Left renal pelvis (tissue), 4 donors: Measurements from ENCODE around the gene SCFD2. TPM values are rescaled to one million over a fixed set of nuclear protein-coding genes. Genes with fewer than 3 reads are reported as not detected.

ENCODE experiments used
- DNase-seq, 4 donors: peaks; one replicate each; pipeline ENCODE4 v3.0.0-alpha.2; 2013; ENCODE audit warnings: low read depth in 4 of 4, low spot score in 3 of 4
- polyA plus RNA-seq, 4 donors: library from polyadenylated mRNA; unstranded; fragments of 120-200 nt; gene quantifications; one replicate each; pipeline ENCODE4 v1.2.1, GENCODE V29; 2013; ENCODE audit not compliant: insufficient read length in 4 of 4

SCFD2 gene
- polyA plus RNA-seq, 4 donors, result 12.7 to 14.2 (median 13.5) TPM

DNA sequence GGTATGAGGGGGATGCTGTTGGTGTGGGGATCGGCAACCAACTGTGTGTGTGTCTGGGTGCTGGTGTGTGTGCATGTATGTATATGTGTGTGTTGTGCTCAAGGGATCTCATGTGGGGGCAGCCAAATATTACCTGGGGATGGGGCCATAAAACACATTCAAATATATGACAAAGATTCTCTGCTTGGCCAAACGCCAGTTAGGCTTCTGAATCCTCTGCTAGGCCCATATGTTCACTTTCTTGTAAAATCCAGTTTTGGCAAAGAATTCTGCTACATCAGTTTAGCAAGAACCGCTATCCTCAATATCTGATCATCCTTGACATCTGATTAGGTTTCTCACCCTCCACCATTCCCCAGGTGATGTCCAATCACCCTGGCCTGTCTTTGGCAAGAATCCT is 397.2 kb downstream of the SCFD2 start:
- no peak for DNase-seq

DNA sequence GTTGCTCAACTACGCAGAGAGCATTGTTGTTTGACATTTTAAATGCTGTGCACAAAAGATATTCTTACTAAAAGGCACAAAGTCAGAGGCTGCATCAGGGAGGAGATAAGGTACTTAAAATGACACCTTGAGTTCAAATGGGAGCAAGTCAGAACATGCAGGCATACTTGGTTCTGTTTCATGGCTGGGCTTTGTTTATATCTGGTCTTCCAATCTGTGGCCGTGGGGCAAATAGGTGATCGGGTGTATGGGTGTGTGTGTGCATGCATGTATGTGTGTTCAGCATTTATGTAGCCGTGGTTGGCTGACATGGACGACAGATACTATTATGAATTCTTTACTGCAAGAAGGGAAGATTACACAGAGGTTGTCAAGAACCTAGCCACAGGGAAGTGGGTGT is 397.6 kb downstream of the SCFD2 start:
- DNase-seq, result no peak

DNA sequence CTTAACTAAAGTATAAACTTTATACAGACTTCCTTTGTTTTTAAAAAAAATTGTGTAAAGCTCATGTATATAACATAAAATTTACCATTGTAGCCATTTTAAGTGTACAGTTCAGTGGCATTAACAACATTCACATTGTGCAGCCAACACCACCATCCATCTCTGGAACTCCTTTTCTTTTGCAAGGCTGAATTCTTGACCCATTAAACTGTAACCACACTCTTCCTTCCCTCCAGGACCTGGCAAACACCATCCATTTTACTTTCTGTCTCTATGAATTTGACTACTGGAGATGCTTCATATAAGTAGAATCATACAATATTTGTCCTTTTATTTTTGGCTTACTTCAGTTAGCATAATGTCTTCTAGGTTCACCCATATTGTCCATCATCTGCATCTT is 399.1 kb downstream of the SCFD2 start:
- no peak for DNase-seq

DNA sequence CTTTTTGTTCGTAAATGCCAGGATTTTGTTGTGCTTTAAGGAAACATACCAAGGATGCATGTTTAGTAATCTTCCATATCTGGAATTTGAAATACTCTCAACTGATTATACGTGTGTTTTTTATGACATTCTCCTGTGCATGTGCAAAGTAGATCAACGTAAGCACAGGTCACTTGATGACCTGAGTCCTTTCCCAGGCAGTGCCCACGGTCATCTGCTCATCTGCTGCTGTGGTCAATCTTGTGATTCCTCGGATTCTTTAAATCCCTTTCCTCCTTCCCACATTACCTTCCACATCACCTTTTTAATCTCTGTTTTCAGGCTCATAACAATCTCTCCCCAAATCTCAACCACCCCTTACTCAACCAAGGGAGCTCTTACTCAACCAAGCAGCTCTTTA is 399.7 kb downstream of the SCFD2 start:
- DNase-seq, result no peak

DNA sequence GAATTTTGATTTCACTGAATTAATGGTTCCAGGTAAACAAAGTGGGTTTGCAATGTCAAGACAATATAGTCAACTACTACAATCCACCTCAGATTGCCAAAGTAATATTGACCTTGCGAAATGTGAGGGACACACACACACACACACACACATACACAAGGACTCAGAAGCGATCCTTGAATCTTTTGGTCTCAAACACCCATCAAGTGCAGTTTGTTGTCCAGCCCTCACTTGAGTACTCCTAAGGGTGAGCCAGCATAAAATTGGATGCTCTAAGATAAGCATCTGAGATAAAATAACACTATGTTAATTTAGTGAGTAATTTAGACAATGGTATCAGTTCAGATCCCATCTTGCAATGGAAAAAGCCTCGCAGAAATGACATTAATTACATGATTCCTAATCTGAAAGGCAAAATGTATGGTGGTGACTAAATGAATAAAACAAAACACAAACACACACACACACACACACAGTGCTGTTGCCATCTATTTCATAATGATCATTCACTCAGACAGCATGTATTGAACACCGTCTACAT is 401.2 kb downstream of the SCFD2 start:
- no peak for DNase-seq

DNA sequence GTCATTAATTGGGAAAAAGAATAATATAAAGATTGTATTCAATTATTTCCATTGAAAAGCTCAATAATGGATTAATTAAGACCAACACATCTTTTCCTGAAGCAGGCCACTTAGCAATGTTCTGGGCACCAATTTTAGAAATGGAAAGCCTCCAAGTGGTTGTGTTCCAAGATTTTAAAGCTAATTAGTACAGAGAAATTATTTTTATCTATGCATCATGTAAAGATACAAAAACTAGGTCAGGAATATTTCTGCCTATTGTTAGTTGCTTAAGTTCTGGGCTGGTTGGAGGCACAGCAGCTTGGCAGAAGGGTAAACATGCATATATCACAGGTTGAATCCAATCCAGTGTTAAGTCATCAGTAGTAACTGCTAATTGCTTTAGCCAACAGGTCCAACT is 401.9 kb downstream of the SCFD2 start:
- no peak for DNase-seq

DNA sequence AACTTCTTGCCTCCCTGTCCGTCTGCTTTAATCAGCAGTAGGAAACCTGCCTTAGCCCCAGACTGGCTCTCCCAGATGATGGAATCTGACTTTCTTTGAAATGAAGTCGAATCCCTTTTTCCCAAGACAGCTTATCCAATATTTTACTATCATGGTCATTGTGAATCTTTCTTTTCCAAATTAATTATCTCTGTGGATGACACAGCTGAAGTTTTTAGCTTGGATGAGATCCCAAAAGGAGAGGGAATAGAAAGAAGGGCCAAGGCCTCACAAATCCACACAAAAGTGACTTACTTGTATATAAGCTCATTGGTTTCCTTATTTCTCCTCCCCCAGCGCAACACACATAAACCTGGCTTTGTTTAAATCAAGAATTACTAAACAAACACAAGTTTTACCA is 403.1 kb downstream of the SCFD2 start:
- DNase-seq, result no peak

DNA sequence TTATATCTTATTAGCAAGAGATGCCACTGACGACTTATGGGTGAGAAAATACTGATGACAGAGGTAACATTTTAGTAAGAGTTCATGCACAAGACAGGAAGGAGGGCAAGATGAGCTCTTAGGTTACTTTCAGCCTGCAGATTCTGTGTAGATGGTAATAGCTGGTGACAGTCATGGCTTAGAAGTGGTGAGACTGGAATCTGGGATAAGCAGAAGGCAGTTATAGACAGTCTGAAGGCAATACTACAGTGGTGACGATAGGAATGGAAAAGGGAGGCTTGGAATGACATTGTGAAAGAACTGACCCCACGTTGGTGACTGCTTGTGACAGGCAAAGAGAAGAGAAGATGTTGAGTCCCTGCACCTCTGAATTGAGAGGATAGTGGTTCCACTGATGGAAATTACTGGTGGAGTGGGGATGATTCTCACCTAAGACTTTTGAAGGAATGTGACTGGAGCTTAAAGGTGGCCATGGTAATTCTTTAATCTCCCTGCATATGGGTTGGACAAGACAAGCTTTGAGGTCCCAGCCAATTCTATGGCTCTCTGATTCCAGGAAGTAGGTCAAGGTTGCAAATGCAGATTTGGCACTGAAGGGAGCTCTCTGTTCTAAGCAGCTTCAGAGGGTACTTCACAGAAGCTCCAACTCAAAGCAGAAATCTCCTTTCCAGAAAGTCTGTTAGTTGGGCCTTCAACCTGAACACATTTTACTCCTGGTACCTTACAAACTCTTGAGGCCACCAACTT is 404.0 kb downstream of the SCFD2 start:
- no peak for DNase-seq

DNA sequence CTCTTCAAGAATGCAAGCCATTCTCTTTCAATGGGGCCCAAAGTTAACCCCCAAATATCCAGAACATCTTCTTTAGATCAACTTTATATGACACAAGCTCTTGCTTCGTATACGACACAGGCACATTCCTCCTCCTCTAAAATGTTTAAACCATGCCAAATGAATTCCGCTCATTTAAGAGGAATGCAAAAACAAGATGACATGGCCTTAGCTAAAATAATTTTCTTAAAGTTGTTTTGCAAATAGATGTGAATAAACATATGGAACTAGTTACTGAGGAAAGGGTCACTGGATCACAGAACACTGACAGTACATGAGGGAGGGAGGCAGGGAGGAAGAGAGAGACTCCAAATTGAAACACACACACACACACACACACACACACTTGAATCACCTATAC is 406.3 kb downstream of the SCFD2 start:
- DNase-seq, result peak in 1 of 4 donors; percentile 39

DNA sequence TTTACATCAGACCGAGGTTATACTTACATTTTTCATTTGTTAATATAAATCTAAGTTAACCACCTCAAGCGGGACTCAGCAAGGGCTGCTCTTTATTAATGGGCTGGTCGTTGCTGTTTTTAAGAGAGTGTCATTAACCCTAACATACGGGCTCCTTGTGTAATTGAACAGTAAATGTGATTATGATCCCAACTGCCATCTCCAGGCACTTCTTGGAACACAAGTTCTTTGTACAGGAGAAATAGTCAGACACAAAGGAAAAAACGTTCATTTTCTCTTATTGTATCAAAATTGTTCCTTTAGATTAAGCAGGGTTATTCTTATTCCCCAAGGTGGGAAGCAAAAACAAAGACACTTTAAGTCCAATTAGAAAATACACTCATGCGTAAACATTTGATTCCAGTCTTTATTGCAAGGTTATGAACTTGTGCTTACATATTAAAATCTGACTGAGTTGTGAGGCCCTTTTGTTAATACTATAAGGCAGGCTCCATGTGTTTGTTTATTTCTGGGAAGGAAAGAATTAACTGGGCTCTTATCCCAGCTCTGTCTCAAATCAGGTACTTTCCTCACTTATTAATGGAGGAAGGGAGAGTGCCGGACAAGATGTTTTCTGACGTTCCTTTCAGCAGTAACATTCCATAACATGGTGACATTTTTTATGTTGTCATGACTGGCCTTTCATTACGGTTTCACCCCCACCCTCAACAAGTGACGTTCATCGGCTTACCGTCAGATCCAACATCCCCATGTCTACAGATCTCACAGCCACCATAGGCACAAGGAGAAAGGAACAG is 407.8 kb downstream of the SCFD2 start:
- DNase-seq, result peak in 1 of 4 donors; percentile 24

DNA sequence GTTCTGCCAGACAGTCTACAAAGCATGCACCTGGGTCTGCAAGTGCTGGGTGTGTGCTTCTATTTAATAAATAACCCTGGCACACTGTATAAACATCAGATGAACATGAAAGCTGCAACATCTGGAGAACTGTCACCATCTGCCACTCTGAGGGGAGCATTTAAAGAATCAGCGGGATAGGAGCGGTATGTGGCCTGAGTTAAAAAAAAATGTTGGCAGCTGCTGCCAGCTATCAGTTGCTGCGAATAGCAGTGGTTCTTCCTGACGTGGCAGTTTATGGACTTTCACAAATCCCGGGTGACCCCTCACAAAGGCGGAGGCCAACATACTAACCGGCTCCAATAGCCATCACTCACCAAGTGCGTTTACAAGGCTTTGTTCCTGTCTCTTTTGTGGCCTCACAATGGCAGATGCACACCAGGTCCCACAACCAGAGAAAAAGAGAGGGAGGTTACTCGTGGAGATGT is 408.6 kb downstream of the SCFD2 start:
- no peak for DNase-seq

DNA sequence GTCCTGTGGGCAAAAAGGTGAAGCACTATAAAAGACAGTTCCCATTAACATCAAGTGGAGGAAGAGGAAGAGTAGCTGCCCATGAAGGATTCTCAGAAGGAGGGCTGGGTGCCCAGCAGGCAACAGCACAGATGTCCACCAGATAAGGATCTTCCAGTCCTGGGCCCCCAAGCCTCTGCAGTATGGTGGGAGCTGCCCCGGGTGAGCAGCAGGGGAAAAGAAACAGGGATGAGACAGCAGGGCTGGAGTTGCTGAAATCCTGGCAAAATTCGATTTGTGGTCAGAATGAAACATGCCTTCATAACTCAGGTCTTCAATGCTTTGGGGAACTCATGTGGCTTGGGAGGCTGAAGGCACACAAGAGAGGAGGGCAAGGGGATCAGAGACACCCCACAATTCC is 409.2 kb downstream of the SCFD2 start:
- no peak for DNase-seq

DNA sequence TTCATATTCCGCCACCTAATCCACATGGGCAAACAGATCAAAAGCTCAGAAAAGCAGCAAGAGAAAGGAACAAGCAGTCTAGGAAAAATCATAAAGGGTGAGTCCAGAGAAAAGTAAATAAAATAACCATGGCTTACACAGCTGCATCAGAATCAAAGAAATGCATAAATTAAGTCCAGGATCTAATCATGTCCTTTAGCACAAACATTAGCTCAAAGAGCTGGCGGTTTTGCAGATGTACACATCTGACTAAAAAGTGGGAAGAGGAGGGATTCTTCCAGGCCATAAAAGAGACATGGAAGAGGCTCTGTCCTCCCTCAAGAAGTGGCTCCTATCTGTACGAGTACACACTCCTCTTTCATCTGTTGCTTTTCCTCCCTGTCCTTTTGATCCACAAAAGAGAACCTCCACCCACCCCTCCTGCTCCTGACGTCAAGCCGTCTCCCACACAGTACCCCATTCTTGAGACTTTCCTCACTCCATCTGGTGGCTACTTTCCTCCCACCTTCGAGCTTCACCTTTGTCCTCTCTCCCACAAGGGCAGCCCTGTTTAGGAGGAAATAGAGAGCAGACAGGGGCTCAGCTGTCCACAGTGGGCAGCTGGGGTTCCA is 411.2 kb downstream of the SCFD2 start:
- no peak for DNase-seq

DNA sequence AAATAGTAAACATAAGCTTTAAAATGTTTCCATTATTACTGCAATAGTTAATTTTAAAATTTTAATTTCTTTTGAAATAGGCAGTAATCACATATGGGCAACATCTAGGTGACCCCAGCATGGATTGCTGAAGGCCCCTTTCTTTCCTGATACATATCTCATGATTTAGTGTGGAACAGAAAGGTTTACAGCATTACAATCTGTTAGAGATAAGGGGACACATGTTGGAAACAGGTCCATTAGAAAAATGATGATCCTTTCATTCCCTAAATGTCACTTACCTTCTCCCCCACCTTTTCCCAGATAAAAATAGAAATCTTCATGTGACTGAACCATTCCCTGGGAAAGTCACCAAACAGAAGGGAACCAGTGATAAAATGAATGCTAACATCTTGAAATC is 413.3 kb downstream of the SCFD2 start:
- no peak for DNase-seq

DNA sequence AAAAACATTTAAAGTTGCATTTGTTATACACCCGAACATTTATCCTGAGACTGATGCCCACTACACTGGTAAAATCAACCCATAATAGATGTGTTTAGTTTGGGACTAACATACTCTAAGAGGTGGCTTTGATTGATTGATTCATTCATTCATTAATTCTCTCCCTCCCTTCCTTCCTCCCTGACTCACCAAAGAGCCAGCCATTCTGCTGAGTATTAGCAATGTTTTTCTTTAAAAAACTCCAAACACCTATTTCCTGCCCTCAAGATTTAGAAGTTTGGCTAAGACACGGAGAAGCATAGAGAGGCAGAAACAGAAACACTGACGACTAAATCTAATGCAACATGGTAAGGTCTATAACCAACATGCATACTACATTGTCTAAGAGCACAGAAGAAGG is 414.8 kb downstream of the SCFD2 start:
- DNase-seq, result no peak

DNA sequence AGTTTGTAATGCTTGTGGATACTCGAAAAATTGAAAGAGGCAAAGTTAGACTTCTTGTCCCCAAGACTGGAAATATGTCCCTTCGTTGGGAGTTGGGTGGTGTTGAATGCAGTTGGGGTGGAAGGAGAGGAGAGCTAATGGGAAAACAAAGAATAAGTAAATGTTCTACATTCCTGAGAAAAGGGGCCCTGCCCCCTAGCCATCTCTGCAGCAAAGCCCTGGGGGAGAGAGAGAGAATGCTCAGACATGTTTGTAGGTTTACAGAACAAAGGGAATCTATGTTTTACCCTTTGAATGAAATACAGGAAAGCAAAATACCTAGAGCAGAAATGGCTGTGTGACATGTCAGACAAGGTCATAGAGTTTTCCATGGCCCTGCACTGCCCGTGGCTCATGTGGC is 415.6 kb downstream of the SCFD2 start:
- DNase-seq, result no peak

DNA sequence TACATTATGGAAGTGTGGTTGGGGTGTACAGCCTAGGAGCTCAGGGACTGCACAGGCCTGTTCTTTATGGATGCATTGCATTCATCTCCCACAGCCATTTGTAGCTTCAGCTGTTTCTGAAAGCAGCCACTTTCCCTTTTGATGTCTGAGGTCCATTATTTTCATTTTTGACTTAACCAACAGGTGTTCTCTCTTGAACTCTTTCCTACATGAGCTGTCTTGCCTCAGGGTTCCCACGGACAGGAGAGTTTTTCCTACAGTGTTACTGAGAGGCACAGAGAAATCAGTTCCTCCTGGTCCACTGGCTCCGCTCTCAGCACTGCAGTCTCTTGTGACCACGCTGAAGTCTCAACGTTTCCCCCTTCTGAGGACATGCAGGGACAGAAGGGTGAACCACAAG is 416.5 kb downstream of the SCFD2 start:
- DNase-seq, result no peak

DNA sequence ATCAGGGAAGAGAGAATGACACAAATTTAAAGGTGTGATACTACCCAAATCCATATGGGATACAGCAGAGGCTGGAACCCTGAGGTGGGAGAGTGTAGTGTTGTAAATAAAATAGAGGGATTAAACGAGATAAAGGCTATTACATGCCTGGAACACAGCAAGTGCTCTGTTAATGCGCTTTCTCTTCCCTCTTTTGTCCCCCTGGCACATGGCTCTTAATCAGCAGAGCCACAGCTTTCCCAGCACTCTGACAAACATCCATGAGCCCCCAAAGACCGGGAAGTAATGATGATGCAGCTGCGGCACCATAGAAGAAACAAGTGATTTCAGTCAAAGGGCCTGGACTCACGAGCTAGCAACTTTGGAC is 417.8 kb downstream of the SCFD2 start:
- DNase-seq, result no peak

DNA sequence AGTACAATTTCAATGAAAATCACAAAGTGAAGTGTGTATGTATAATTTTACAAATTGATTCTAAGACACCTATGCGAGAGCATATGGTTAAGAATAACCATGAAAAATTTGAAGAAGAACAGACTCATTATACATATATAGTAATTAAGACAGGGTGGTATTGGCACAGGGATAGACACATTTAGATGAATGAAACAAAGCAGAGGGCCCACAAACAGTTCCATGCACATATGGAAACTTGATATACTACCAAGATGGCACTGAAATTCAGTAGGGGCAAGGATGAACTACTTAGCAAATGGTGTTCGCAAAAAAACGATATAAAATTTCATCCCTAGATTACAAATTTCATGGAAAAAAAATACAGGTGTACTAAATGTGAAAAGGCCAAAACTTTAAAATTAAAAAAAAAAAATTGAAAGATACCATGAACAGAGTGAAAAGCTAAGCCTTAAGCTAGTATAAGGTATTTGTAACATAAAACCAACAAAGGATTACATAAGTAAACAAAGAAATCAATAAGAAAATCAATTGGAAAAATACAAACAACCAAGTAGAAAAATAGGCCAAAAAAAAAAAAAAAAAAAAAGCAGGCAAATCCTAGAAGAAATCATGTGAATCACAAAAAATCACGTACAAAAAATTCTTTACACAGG is 418.3 kb downstream of the SCFD2 start:
- no peak for DNase-seq

DNA sequence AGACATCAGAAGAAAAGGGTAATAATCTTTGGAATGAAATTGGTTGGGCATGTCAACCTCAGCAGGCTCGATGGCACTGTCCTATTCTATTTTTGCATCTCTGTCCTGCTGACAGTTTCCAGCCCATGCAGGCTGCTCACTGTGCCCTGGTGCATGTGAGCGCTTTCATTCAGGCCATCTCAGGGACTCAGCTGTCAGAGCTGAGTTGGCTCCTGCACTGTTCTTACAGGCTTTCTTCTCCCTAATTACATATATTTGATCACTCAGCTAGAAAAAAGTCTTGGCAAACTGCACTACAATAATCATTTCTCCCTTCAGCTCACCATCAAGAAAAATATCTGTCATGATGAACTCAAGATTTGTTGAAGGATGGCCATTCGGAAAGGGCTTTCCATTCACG is 419.0 kb downstream of the SCFD2 start:
- no peak for DNase-seq

DNA sequence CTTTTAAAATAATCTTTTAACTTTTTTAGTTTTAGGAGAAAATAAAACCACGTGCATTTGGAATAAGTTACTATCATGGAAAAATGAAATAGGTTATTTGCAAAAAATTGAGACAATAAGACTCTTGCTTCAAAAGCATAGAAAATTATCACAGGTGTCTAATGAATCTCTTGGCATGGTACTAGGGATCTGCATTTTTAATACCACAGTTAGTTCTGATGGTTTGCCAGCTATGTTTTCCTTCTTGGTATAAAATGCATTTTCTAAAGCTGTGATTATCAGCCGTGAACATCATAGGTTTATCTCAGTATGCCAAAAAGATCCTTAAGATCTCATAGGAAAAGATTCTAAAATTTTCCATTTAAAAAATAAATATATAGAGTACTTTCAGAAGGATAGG is 419.9 kb downstream of the SCFD2 start:
- no peak for DNase-seq
